B cell (primary cell): ENCODE measurements around the gene CTCFL. TPM values are rescaled to one million over a fixed set of nuclear protein-coding genes. Genes with fewer than 3 reads are reported as not detected.

Source experiments
- ATAC-seq: fragments of 200-7000 bp; cut with Tn5 transposase; one replicate; pipeline ENCODE4 v1.10.0; 2021; ENCODE audit warnings: low read depth, mild to moderate bottlenecking, moderate number of reproducible peaks, moderate library complexity
- CTCF ChIA-PET: fragments of 350-600 bp; sonication (Branson Sonifier 250); formaldehyde crosslinking; loops from one replicate; lab custom pipeline; 2021; ENCODE audit warnings: antibody characterized with exemption, inconsistent platforms; lab: Charles Lee
- POLR2A ChIA-PET: fragments of 350-600 bp; sonication (Branson Sonifier 250); formaldehyde crosslinking; loops from one replicate; lab custom pipeline; 2021; ENCODE audit warnings: antibody characterized with exemption; lab: Charles Lee
- DNase-seq: peaks from one replicate; pipeline ENCODE4 v3.0.0; 2013
- H2AFZ ChIP-seq: 2 replicates; pipeline ENCODE4 v1.6.1; 2012; ENCODE audit warnings: mild to moderate bottlenecking, low read depth, low read length; ENCODE audit not compliant: insufficient read depth, poor library complexity, severe bottlenecking
- H3K27ac ChIP-seq, 2 donors: 1 replicate in 1 of 2; 2 replicates in 1 of 2; pipeline ENCODE4 v1.5.1; 2012 to 2013; ENCODE audit warnings: low read length in 2 of 2, mild to moderate bottlenecking in 2 of 2, moderate library complexity in 1 of 2
- H3K27me3 ChIP-seq, 4 experiments: fragments of 200-600 bp in 1 of 4; sonication (generic) in 1 of 4; replicated peaks in 1 of 4; 1 replicate in 2 of 4; 2 replicates in 2 of 4; pipeline versions ENCODE4 v1.6.1 to v1.7.0; 2013 to 2016; ENCODE audit warnings: low read length in 3 of 4, mild to moderate bottlenecking in 2 of 4, mixed read lengths in 1 of 4, moderate library complexity in 1 of 4; ENCODE audit not compliant: insufficient read depth in 4 of 4, control insufficient read depth in 3 of 4; ENCODE audit errors: control extremely low read depth in 1 of 4
- H3K36me3 ChIP-seq, 2 experiments: replicated peaks in 1 of 2; 1 replicate in 1 of 2; 2 replicates in 1 of 2; pipeline versions ENCODE4 v1.6.1 to v1.7.1; 2013; ENCODE audit warnings: low read length in 1 of 2; ENCODE audit not compliant: insufficient read depth in 2 of 2, control insufficient read depth in 1 of 2; ENCODE audit errors: control extremely low read depth in 1 of 2, extremely low read depth in 1 of 2
- H3K4me1 ChIP-seq, 2 donors: fragments of 200-600 bp in 1 of 2; sonication (generic) in 1 of 2; 1 replicate in 1 of 2; 2 replicates in 1 of 2; pipeline versions ENCODE4 v1.5.1 to v1.6.1; 2013 to 2017; ENCODE audit warnings: low read length in 2 of 2; ENCODE audit not compliant: control insufficient read depth in 2 of 2, insufficient read depth in 2 of 2
- H3K4me2 ChIP-seq: replicated peaks from 2 replicates; pipeline ENCODE3; 2012; ENCODE audit warnings: mild to moderate bottlenecking, low read depth, low read length; ENCODE audit not compliant: poor library complexity, severe bottlenecking
- H3K4me3 ChIP-seq, 5 experiments: fragments of 200-600 bp in 1 of 5; sonication (generic) in 1 of 5; 1 replicate in 3 of 5; 2 replicates in 2 of 5; pipeline versions ENCODE4 v1.5.1 to v1.7.0; 2011 to 2016; ENCODE audit warnings: low read length in 4 of 5, mild to moderate bottlenecking in 4 of 5, low read depth in 2 of 5, control low read depth in 1 of 5, moderate library complexity in 1 of 5; ENCODE audit not compliant: insufficient read depth in 1 of 5; ENCODE audit errors: control extremely low read depth in 1 of 5, extremely low read depth in 1 of 5
- H3K79me2 ChIP-seq: fragments of 200-600 bp; sonication (generic); one replicate; pipeline ENCODE4 v1.6.0; 2016; ENCODE audit warnings: low read length; ENCODE audit not compliant: control insufficient read depth, insufficient read depth
- H3K9ac ChIP-seq: fragments of 200-600 bp; sonication (generic); 2 replicates; pipeline ENCODE4 v1.6.1; 2017; ENCODE audit warnings: mild to moderate bottlenecking, low read length, moderate library complexity
- H3K9me3 ChIP-seq, 3 donors: one replicate each; pipeline versions ENCODE4 v1.6.1 to v1.7.1; 2013; ENCODE audit warnings: low read length in 2 of 3; ENCODE audit not compliant: control insufficient read depth in 2 of 3, insufficient read depth in 1 of 3; ENCODE audit errors: control extremely low read depth in 1 of 3
- H4K20me1 ChIP-seq: 2 replicates; pipeline ENCODE4 v1.6.0; 2012; ENCODE audit warnings: mild to moderate bottlenecking, low read length; ENCODE audit not compliant: insufficient read depth, control insufficient read depth, poor library complexity, severe bottlenecking
- H3K27ac Mint-ChIP-seq: one replicate; pipeline ENCODE4 v1.8.0; 2021; ENCODE audit warnings: mixed read lengths
- H3K27me3 Mint-ChIP-seq: one replicate; pipeline ENCODE4 v1.8.0; 2021; ENCODE audit warnings: mixed read lengths
- H3K4me1 Mint-ChIP-seq: one replicate; pipeline ENCODE4 v1.8.0; 2021; ENCODE audit warnings: mixed read lengths
- H3K4me3 Mint-ChIP-seq: one replicate; pipeline ENCODE4 v1.8.0; 2021; ENCODE audit warnings: mixed read lengths
- H3K9me3 Mint-ChIP-seq: one replicate; pipeline ENCODE4 v1.8.0; 2022; ENCODE audit warnings: mixed read lengths; ENCODE audit not compliant: insufficient read depth
- EZH2 ChIP-seq: IDR thresholded peaks from 2 replicates; pipeline ENCODE4 v1.6.1; 2012; ENCODE audit warnings: borderline replicate concordance, low read depth, mild to moderate bottlenecking, moderate library complexity, low read length; ENCODE audit not compliant: insufficient read depth, poor library complexity, severe bottlenecking
- WGBS: methylation state at CpG from one replicate; pipeline ENCODE4 v1.1.5; 2013; ENCODE audit warnings: missing lambda C conversion rate; ENCODE audit not compliant: insufficient coverage; 5-methylcytosine and 5-hydroxymethylcytosine counted together
- intact Hi-C: fragments of 100-400 bp; cut with micrococcal nuclease; formaldehyde crosslinking; loops from one replicate; pipeline ENCODE4 v1.10.0; 2022
- polyA plus RNA-seq: library from polyadenylated mRNA; depleted of rRNA; stranded (reverse); fragments of >200 nt; gene quantifications from 2 replicates; pipeline ENCODE4 v1.2.3, GENCODE V29; 2012
- total RNA-seq, 2 donors: library from RNA; stranded (reverse); fragments of 120-200 nt in 1 of 2; gene quantifications; 1 replicate in 1 of 2; 2 replicates in 1 of 2; pipeline versions ENCODE4 v1.2.3 to v1.2.4, GENCODE V29; 2013 to 2022
- TF ChIP-seq, protein P1 (sequence below): fragments of 200-600 bp; IDR thresholded peaks from one replicate; pipeline ENCODE4 v1.8.0; 2022; ENCODE audit warnings: antibody characterized with exemption, mild to moderate bottlenecking

The CTCFL gene
- total and polyA plus RNA-seq, 2 donors (not counting 1 experiment from before 2014, with no cell fraction given): not detected

DNA sequence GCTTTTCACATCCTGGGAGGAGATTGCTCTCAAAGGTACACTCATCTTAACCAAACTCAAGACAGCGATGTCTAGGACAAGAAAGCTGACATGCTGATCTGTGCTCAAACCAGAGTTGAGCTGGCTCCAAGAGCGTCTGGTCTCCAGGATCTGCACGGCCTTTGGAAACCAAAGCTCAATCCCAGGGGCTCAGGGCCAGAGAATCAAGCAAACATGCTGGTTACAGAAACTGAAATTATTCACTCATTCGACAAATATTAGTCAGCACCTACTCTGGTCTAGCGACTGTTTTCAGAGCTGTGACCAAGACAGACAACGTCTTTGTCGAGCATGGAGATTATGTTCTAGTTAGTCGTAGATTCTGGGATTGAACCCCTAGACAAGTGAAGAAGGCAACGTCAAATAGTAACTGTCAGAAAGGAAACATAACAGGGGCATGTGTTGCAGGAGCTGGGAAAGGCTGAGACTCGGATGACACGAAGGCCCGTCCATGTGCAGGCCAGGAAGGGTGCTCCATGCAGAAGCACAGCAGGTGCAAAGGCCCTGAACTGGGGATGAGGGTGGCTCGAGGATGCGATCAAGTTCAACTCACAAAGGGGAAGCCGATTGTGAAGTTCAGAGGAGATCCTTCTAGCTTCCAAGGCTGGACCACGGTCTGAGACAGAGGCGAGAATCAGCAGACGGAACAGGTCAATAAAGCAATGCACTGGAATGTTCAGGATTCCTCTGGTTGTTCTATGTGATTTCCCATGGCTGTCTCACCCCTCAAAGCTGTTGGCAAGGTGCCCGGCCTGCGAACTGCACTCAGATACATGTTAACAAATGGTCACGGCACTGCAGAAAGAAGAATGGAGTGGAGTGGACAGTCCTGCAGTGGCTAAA lies 23.5 kb upstream of the CTCFL start:
- no peak overlapping the region for H3K4me2 ChIP-seq

More for the DNA sequence above, 23.5 kb upstream of the CTCFL start:
- no peak for DNase-seq
- Histone ChIP-seq H3K4me1 (no peaks in the 10 kb centered on the region), H3K79me2 (no peaks in the 10 kb centered on the region), H3K36me3 (no peaks in the 10 kb centered on the region), H3K9me3 (no peaks in the 10 kb centered on the region), H3K27me3 (peaks cover 0 to 5% (median 3%) of the 10 kb centered on the region in 4 experiments), H3K4me3 (no peak overlapping the region), H4K20me1 (no peaks in the 10 kb centered on the region), H3K9ac (no peak overlapping the region), H2AFZ (no peak overlapping the region), H3K27ac (no peak overlapping the region)
- Mint-ChIP-seq H3K27ac (no peak overlapping the region), H3K9me3 (no peaks in the 10 kb centered on the region), H3K4me1 (no peaks in the 10 kb centered on the region), H3K27me3 (peaks cover 40% of the 10 kb centered on the region), H3K4me3 (no peak overlapping the region)
- ChIA-PET POLR2A (no interaction called here), CTCF (no interaction called here)
- no peak for ATAC-seq
- WGBS: 84% methylated on average over 20 of the region's 21 CpGs
- intact Hi-C loops: no loop called here
- TF ChIP-seq, protein P1, sequence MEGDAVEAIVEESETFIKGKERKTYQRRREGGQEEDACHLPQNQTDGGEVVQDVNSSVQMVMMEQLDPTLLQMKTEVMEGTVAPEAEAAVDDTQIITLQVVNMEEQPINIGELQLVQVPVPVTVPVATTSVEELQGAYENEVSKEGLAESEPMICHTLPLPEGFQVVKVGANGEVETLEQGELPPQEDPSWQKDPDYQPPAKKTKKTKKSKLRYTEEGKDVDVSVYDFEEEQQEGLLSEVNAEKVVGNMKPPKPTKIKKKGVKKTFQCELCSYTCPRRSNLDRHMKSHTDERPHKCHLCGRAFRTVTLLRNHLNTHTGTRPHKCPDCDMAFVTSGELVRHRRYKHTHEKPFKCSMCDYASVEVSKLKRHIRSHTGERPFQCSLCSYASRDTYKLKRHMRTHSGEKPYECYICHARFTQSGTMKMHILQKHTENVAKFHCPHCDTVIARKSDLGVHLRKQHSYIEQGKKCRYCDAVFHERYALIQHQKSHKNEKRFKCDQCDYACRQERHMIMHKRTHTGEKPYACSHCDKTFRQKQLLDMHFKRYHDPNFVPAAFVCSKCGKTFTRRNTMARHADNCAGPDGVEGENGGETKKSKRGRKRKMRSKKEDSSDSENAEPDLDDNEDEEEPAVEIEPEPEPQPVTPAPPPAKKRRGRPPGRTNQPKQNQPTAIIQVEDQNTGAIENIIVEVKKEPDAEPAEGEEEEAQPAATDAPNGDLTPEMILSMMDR: no peak
- no peak for TF ChIP-seq EZH2
